Mesendoderm (in vitro differentiated cells): ENCODE results near the gene TSPAN14.
A peak's percentile ranks its signal among the peaks of the same experiment; 100 is the strongest.

Source experiments
- DNase-seq: peaks from one replicate; pipeline ENCODE4 v3.0.0; 2013
- H2AK5ac ChIP-seq: 2 replicates; pipeline ENCODE4 v1.6.1; 2013; ENCODE audit warnings: low read length, inconsistent platforms
- H2BK120ac ChIP-seq: 2 replicates; pipeline ENCODE4 v1.6.1; 2013; ENCODE audit warnings: low read depth, mild to moderate bottlenecking, low read length, moderate library complexity, mixed read lengths
- H2BK15ac ChIP-seq: replicated peaks from 2 replicates; pipeline ENCODE4 v1.6.1; 2013; ENCODE audit warnings: low read depth, mild to moderate bottlenecking, moderate library complexity
- H2BK5ac ChIP-seq: 2 replicates; pipeline ENCODE4 v1.6.1; 2013; ENCODE audit warnings: low read length, inconsistent platforms
- H3K18ac ChIP-seq: 2 replicates; pipeline ENCODE4 v1.6.1; 2013; ENCODE audit warnings: mild to moderate bottlenecking, low read length, mixed read lengths
- H3K23ac ChIP-seq: one replicate; pipeline ENCODE4 v1.6.1; 2013; ENCODE audit warnings: low read length
- H3K27ac ChIP-seq: 2 replicates; pipeline ENCODE4 v1.5.1; 2013; ENCODE audit warnings: low read depth, mild to moderate bottlenecking, inconsistent platforms, low read length, moderate library complexity
- H3K27me3 ChIP-seq: 2 replicates; pipeline ENCODE4 v1.6.1; 2013; ENCODE audit warnings: low read length, control low read depth, mild to moderate bottlenecking, inconsistent platforms; ENCODE audit not compliant: insufficient read depth, poor library complexity
- H3K36me3 ChIP-seq: 2 replicates; pipeline ENCODE4 v1.6.1; 2013; ENCODE audit warnings: low read length, inconsistent platforms; ENCODE audit not compliant: control insufficient read depth, insufficient read depth
- H3K4ac ChIP-seq: one replicate; pipeline ENCODE4 v1.6.1; 2013; ENCODE audit warnings: low read depth, mild to moderate bottlenecking, low read length, moderate library complexity
- H3K4me1 ChIP-seq: 2 replicates; pipeline ENCODE4 v1.6.1; 2013; ENCODE audit warnings: low read depth, low read length, inconsistent platforms; ENCODE audit not compliant: control insufficient read depth
- H3K4me2 ChIP-seq: 2 replicates; pipeline ENCODE4 v1.6.1; 2013; ENCODE audit warnings: low read length
- H3K4me3 ChIP-seq: 2 replicates; pipeline ENCODE4 v1.5.1; 2013; ENCODE audit warnings: mild to moderate bottlenecking, low read length
- H3K56ac ChIP-seq: one replicate; pipeline ENCODE4 v1.6.1; 2013; ENCODE audit warnings: low read length
- H3K79me1 ChIP-seq: 2 replicates; pipeline ENCODE4 v1.6.1; 2013; ENCODE audit warnings: low read length, inconsistent platforms
- H3K79me2 ChIP-seq: 2 replicates; pipeline ENCODE4 v1.6.1; 2013; ENCODE audit warnings: mild to moderate bottlenecking, low read length; ENCODE audit not compliant: control insufficient read depth, insufficient read depth
- H3K9ac ChIP-seq: 2 replicates; pipeline ENCODE4 v1.6.1; 2013; ENCODE audit warnings: low read length, inconsistent platforms
- H4K5ac ChIP-seq: one replicate; pipeline ENCODE4 v1.6.1; 2013; ENCODE audit warnings: low read length
- H4K8ac ChIP-seq: one replicate; pipeline ENCODE4 v1.6.1; 2013; ENCODE audit warnings: low read depth, mild to moderate bottlenecking, control low read depth, low read length, moderate library complexity
- WGBS: extraction: QIAGEN DNeasy Blood & Tissue Kit; methylation state at CpG from one replicate; pipeline ENCODE4 v1.1.7; 2013; ENCODE audit warnings: low lambda C conversion rate, missing lambda C conversion rate; ENCODE audit not compliant: insufficient coverage; ENCODE audit errors: extremely low coverage; 5-methylcytosine and 5-hydroxymethylcytosine counted together

TSPAN14 gene

GRCh38 chr10:80509108-80509402 is 54.9 kb downstream of the TSPAN14 start:
- Histone ChIP-seq H4K5ac (no peak overlapping the region), H3K79me1 (peaks cover 18% of the 10 kb centered on the region)
- no CpG with 5 or more reads among the region's 8 CpGs for WGBS

GRCh38 chr10:80509403-80510161 is 55.5 kb downstream of the TSPAN14 start:
- Histone ChIP-seq H2AK5ac (no peak overlapping the region), H3K79me2 (peaks cover 2% of the 10 kb centered on the region), H4K5ac (no peak overlapping the region), H3K9ac (no peak overlapping the region), H3K4me2 (no peak overlapping the region), H2BK120ac (no peak overlapping the region), H3K36me3 (peaks cover 3% of the 10 kb centered on the region), H3K27ac (peak overlapping the region; percentile 46), H2BK5ac (no peak overlapping the region), H3K23ac (peak overlapping the region; percentile 50), H3K56ac (peak overlapping the region; percentile 9), H3K18ac (no peak overlapping the region), H3K4ac (no peak overlapping the region), H3K79me1 (peaks cover 13% of the 10 kb centered on the region), H2BK15ac (no peak overlapping the region), H3K27me3 (no peaks in the 10 kb centered on the region), H3K4me3 (no peak overlapping the region), H4K8ac (no peak overlapping the region), H3K4me1 (peaks cover 2% of the 10 kb centered on the region)
- no CpG with 5 or more reads among the region's 18 CpGs for WGBS
- DNase-seq: peak; percentile 91

More at GRCh38 chr10:80509108-80509402, 54.9 kb downstream of the TSPAN14 start:
- no peak overlapping the region for H3K9ac ChIP-seq
- no peak overlapping the region for H3K18ac ChIP-seq
- no peak for DNase-seq
- H3K27me3 ChIP-seq: no peaks in the 10 kb centered on the region
- H3K4me1 ChIP-seq: peaks cover 2% of the 10 kb centered on the region
- no peak overlapping the region for H4K8ac ChIP-seq
- H2AK5ac ChIP-seq: no peak overlapping the region
- peak overlapping the region; percentile 46 for H3K27ac ChIP-seq
- peaks cover 2% of the 10 kb centered on the region for H3K79me2 ChIP-seq
- H3K56ac ChIP-seq: no peak overlapping the region
- H3K4me2 ChIP-seq: no peak overlapping the region
- no peak overlapping the region for H2BK15ac ChIP-seq
- H2BK120ac ChIP-seq: no peak overlapping the region
- no peak overlapping the region for H3K4ac ChIP-seq
- peaks cover 2% of the 10 kb centered on the region for H3K36me3 ChIP-seq
- no peak overlapping the region for H2BK5ac ChIP-seq
- no peak overlapping the region for H3K4me3 ChIP-seq
- no peak overlapping the region for H3K23ac ChIP-seq

- Histone ChIP-seq H2AK5ac (no peak overlapping the region), H2BK5ac (no peak overlapping the region), H2BK120ac (no peak overlapping the region), H3K4ac (no peak overlapping the region), H3K23ac (no peak overlapping the region), H2BK15ac (no peak overlapping the region), H3K4me1 (peaks cover 2% of the 10 kb centered on the region), H3K56ac (no peak overlapping the region), H4K8ac (no peak overlapping the region), H3K18ac (no peak overlapping the region), H3K79me2 (no peaks in the 10 kb centered on the region), H3K36me3 (peaks cover 3% of the 10 kb centered on the region), H4K5ac (no peak overlapping the region), H3K4me2 (no peak overlapping the region), H3K4me3 (no peak overlapping the region), H3K27ac (no peak overlapping the region), H3K27me3 (no peaks in the 10 kb centered on the region), H3K79me1 (peaks cover 6% of the 10 kb centered on the region), H3K9ac (no peak overlapping the region)
- WGBS: no CpG with 5 or more reads among the region's 10 CpGs
- no peak for DNase-seq
These were observed 58.0 kb downstream of the TSPAN14 start for GRCh38 chr10:80512031-80512526.

GRCh38 chr10:80513106-80513505 is 59.0 kb downstream of the TSPAN14 start:
- Histone ChIP-seq H2BK5ac (no peak overlapping the region), H2AK5ac (no peak overlapping the region), H4K8ac (no peak overlapping the region), H2BK15ac (no peak overlapping the region), H3K9ac (no peak overlapping the region), H3K4me1 (peaks cover 2% of the 10 kb centered on the region), H2BK120ac (no peak overlapping the region), H3K4me3 (no peak overlapping the region), H3K23ac (no peak overlapping the region), H3K4ac (no peak overlapping the region), H3K56ac (no peak overlapping the region), H3K27me3 (no peaks in the 10 kb centered on the region), H3K79me2 (no peaks in the 10 kb centered on the region), H3K79me1 (peaks cover 6% of the 10 kb centered on the region), H3K18ac (no peak overlapping the region), H3K4me2 (no peak overlapping the region), H4K5ac (no peak overlapping the region), H3K36me3 (peaks cover 4% of the 10 kb centered on the region), H3K27ac (no peak overlapping the region)
- WGBS: no CpG with 5 or more reads among the region's 6 CpGs
- DNase-seq: no peak

GRCh38 chr10:80515511-80515910 is 61.4 kb downstream of the TSPAN14 start:
- no CpG with 5 or more reads among the region's 5 CpGs for WGBS
- Histone ChIP-seq H2BK5ac (no peak overlapping the region), H2AK5ac (no peak overlapping the region), H3K4ac (no peak overlapping the region), H3K56ac (no peak overlapping the region), H2BK120ac (no peak overlapping the region), H4K5ac (no peak overlapping the region), H3K27ac (no peak overlapping the region), H2BK15ac (no peak overlapping the region), H3K79me1 (no peaks in the 10 kb centered on the region), H3K79me2 (no peaks in the 10 kb centered on the region), H3K27me3 (no peaks in the 10 kb centered on the region), H3K4me2 (no peak overlapping the region), H3K18ac (no peak overlapping the region), H3K23ac (no peak overlapping the region), H3K4me3 (no peak overlapping the region), H3K4me1 (no peaks in the 10 kb centered on the region), H4K8ac (no peak overlapping the region), H3K9ac (no peak overlapping the region), H3K36me3 (peaks cover 4% of the 10 kb centered on the region)
- no peak for DNase-seq

- Histone ChIP-seq H2BK15ac (no peak overlapping the region), H4K8ac (no peak overlapping the region), H2AK5ac (no peak overlapping the region), H2BK120ac (no peak overlapping the region), H3K27ac (no peak overlapping the region), H3K79me1 (no peaks in the 10 kb centered on the region), H3K27me3 (no peaks in the 10 kb centered on the region), H3K4ac (no peak overlapping the region), H3K56ac (no peak overlapping the region), H3K9ac (no peak overlapping the region), H3K18ac (no peak overlapping the region), H3K79me2 (no peaks in the 10 kb centered on the region), H3K4me2 (no peak overlapping the region), H3K36me3 (peaks cover 4% of the 10 kb centered on the region), H3K23ac (no peak overlapping the region), H2BK5ac (no peak overlapping the region), H4K5ac (no peak overlapping the region), H3K4me1 (no peaks in the 10 kb centered on the region), H3K4me3 (no peak overlapping the region)
- DNase-seq: no peak
- WGBS: no CpG with 5 or more reads among the region's 12 CpGs
These were observed 61.8 kb downstream of the TSPAN14 start for GRCh38 chr10:80515941-80516340.
